PC-3 (cell line): Measurements from ENCODE around the gene UGT3A2. TPM values are rescaled to one million over a fixed set of nuclear protein-coding genes. Genes with fewer than 3 reads are reported as not detected.

Experiments
- ATAC-seq: fragments of 200-7000 bp; cut with Tn5 transposase; 2 replicates; pipeline ENCODE4 v1.9.1; 2020; ENCODE audit warnings: mild to moderate bottlenecking, moderate library complexity
- BruUV-seq: library from RNA; stranded (reverse); fragments of 400-500 nt; replicated peaks from 2 replicates; lab custom pipeline; 2021; lab: Mats Ljungman, UMichigan
- CTCF ChIA-PET: fragments of 300-600 bp; sonication (Branson Sonifier 250); formaldehyde crosslinking; loops from one replicate; lab custom pipeline; 2022; ENCODE audit warnings: antibody characterized with exemption; lab: Charles Lee
- POLR2A ChIA-PET: fragments of 300-600 bp; sonication (Branson Sonifier 250); formaldehyde crosslinking; loops from one replicate; lab custom pipeline; 2022; ENCODE audit warnings: antibody characterized with exemption; ENCODE audit not compliant: unreplicated experiment; lab: Charles Lee
- DNase-seq: peaks from one replicate; pipeline ENCODE4 v3.0.0-alpha.2; 2015
- H2AFZ ChIP-seq: fragments of 300-600 bp; sonication (generic); 2 replicates; pipeline ENCODE4 v1.6.0; 2016; ENCODE audit warnings: antibody characterized with exemption, low read length
- H3F3A ChIP-seq: fragments of 300-600 bp; sonication (generic); one replicate; pipeline ENCODE4 v1.6.0; 2017; ENCODE audit warnings: antibody characterized with exemption, low read length, control low read depth, mild to moderate bottlenecking; ENCODE audit not compliant: unreplicated experiment
- H3K27ac ChIP-seq: fragments of 300-600 bp; sonication (generic); 2 replicates; pipeline ENCODE4 v1.5.1; 2016; ENCODE audit warnings: mild to moderate bottlenecking, low read length
- H3K27me3 ChIP-seq: fragments of 300-600 bp; sonication (generic); 2 replicates; pipeline ENCODE4 v1.6.1; 2016; ENCODE audit warnings: low read length, mixed read lengths
- H3K36me3 ChIP-seq: fragments of 300-600 bp; sonication (generic); 2 replicates; pipeline ENCODE4 v1.6.1; 2016; ENCODE audit warnings: low read depth, mixed run types, low read length, mixed read lengths
- H3K4me1 ChIP-seq: fragments of 300-600 bp; sonication (generic); 2 replicates; pipeline ENCODE4 v1.5.1; 2016; ENCODE audit warnings: low read length; ENCODE audit not compliant: insufficient read depth
- H3K4me2 ChIP-seq: fragments of 300-600 bp; sonication (generic); 2 replicates; pipeline ENCODE4 v1.6.0; 2016; ENCODE audit warnings: low read length
- H3K4me3 ChIP-seq: fragments of 300-600 bp; sonication (generic); 2 replicates; pipeline ENCODE4 v1.5.1; 2016; ENCODE audit warnings: mild to moderate bottlenecking, low read length, mixed read lengths
- H3K79me2 ChIP-seq: fragments of 300-600 bp; sonication (generic); 2 replicates; pipeline ENCODE4 v1.6.1; 2017; ENCODE audit warnings: low read length, mixed read lengths
- H3K9ac ChIP-seq: fragments of 300-600 bp; sonication (generic); 2 replicates; pipeline ENCODE4 v1.6.0; 2016; ENCODE audit warnings: mild to moderate bottlenecking, low read length
- H3K9me2 ChIP-seq: fragments of 300-600 bp; sonication (generic); replicated peaks from 2 replicates; pipeline ENCODE4 v1.6.1; 2016; ENCODE audit warnings: mixed run types, low read length, mixed read lengths
- H3K9me3 ChIP-seq: fragments of 300-600 bp; sonication (generic); 2 replicates; pipeline ENCODE4 v1.6.1; 2016; ENCODE audit warnings: low read length, mixed read lengths
- H4K20me1 ChIP-seq: fragments of 300-600 bp; sonication (generic); 2 replicates; pipeline ENCODE4 v1.6.1; 2016; ENCODE audit warnings: low read length, mixed read lengths
- CTCF ChIP-seq: fragments of 300-600 bp; sonication (generic); conservative IDR thresholded peaks from 2 replicates; pipeline ENCODE4 v1.5.1; 2017; ENCODE audit warnings: antibody characterized with exemption, low read depth, mild to moderate bottlenecking, low read length
- EZH2 ChIP-seq: fragments of 300-600 bp; sonication (generic); IDR thresholded peaks from one replicate; pipeline ENCODE4 v1.6.1; 2017; ENCODE audit warnings: antibody characterized with exemption, mild to moderate bottlenecking, low read length; ENCODE audit not compliant: unreplicated experiment
- EZH2phosphoT487 ChIP-seq: fragments of 300-600 bp; sonication (generic); IDR thresholded peaks from 2 replicates; pipeline ENCODE4 v1.6.1; 2018; ENCODE audit warnings: mild to moderate bottlenecking, antibody characterized with exemption, low read length, borderline replicate concordance
- intact Hi-C: fragments of 100-400 bp; cut with micrococcal nuclease; formaldehyde crosslinking; loops from 2 replicates; pipeline ENCODE4 v1.9.0; 2023
- total RNA-seq: library from RNA; depleted of rRNA; stranded (reverse); fragments of >200 nt; gene quantifications from 2 replicates; pipeline ENCODE4 v1.2.3, GENCODE V29; 2014

UGT3A2 gene
- total RNA-seq, 1 experiment from 2014 or later: not detected

GRCh38 chr5:36052538-36052937, 14.1 kb downstream of the UGT3A2 start:
- Histone ChIP-seq H3K9me2 (no peaks in the 10 kb centered on the region), H4K20me1 (no peaks in the 10 kb centered on the region), H3K27ac (no peak overlapping the region), H3K9ac (no peak overlapping the region), H3K4me1 (no peaks in the 10 kb centered on the region; the same call in 1 of the 2 replicates), H3K4me2 (no peak overlapping the region), H3K79me2 (no peaks in the 10 kb centered on the region), H3K27me3 (peaks cover 27% of the 10 kb centered on the region), H3K9me3 (no peaks in the 10 kb centered on the region), H3K4me3 (no peak overlapping the region), H2AFZ (no peak overlapping the region), H3K36me3 (no peaks in the 10 kb centered on the region), H3F3A (no peaks in the 10 kb centered on the region)
- DNase-seq: peak; percentile 20
- intact Hi-C loops: no loop called here
- TF ChIP-seq EZH2: no peak
- no peak for TF ChIP-seq CTCF
- no peak for TF ChIP-seq EZH2phosphoT487
- BruUV-seq: no TSS peak
- ATAC-seq: no peak
- ChIA-PET POLR2A (no interaction called here), CTCF (no interaction called here)

GRCh38 chr5:36049949-36050348, 16.7 kb downstream of the UGT3A2 start:
- ChIA-PET CTCF (no interaction called here), POLR2A (no interaction called here)
- Histone ChIP-seq H3K27me3 (peaks cover 40% of the 10 kb centered on the region), H3K9me3 (no peaks in the 10 kb centered on the region), H3K79me2 (no peaks in the 10 kb centered on the region), H3K4me2 (no peak overlapping the region), H3K36me3 (no peaks in the 10 kb centered on the region), H3K4me3 (no peak overlapping the region), H3K9me2 (no peaks in the 10 kb centered on the region), H3F3A (no peaks in the 10 kb centered on the region), H3K4me1 (no peaks in the 10 kb centered on the region; the same call in 1 of the 2 replicates), H4K20me1 (no peaks in the 10 kb centered on the region), H3K27ac (no peak overlapping the region), H2AFZ (no peak overlapping the region), H3K9ac (no peak overlapping the region)
- DNase-seq (no peak), ATAC-seq (no peak)
- no peak for TF ChIP-seq EZH2
- intact Hi-C loops: no loop called here
- no TSS peak for BruUV-seq

- no peak overlapping the region for H3K9ac ChIP-seq
- intact Hi-C loops: no loop called here
- H3K9me3 ChIP-seq: no peaks in the 10 kb centered on the region
- ATAC-seq (no peak), DNase-seq (no peak)
- no peaks in the 10 kb centered on the region for H3K79me2 ChIP-seq
- no peak overlapping the region for H3K27ac ChIP-seq
- H3K4me2 ChIP-seq: no peak overlapping the region
- CTCF ChIA-PET: no interaction called here
- H3K4me3 ChIP-seq: no peak overlapping the region
- H3F3A ChIP-seq: no peaks in the 10 kb centered on the region
- no peaks in the 10 kb centered on the region; the same call in 1 of the 2 replicates for H3K4me1 ChIP-seq
- no peaks in the 10 kb centered on the region for H3K36me3 ChIP-seq
- H4K20me1 ChIP-seq: no peaks in the 10 kb centered on the region
- peaks cover 53% of the 10 kb centered on the region for H3K27me3 ChIP-seq
- POLR2A ChIA-PET: no interaction called here
- no peak overlapping the region for H2AFZ ChIP-seq
- no peaks in the 10 kb centered on the region for H3K9me2 ChIP-seq
- no TSS peak for BruUV-seq
- no peak for TF ChIP-seq EZH2phosphoT487
- no peak for TF ChIP-seq CTCF
- TF ChIP-seq EZH2: no peak
Measured at GRCh38 chr5:36047384-36048160, 19.1 kb downstream of the UGT3A2 start.
